Upper lobe of left lung (tissue), 6 donors: Measurements from ENCODE around the gene TPGS2. TPM values are rescaled to one million over a fixed set of nuclear protein-coding genes. Genes with fewer than 3 reads are reported as not detected.

Source experiments
- ATAC-seq, 2 donors: fragments of 200-7000 bp; cut with Tn5 transposase; one replicate each; pipeline ENCODE4 v1.9.1; 2022; ENCODE audit warnings: mild to moderate bottlenecking in 2 of 2, moderate library complexity in 2 of 2; ENCODE audit not compliant: low FRiP score in 2 of 2
- DNase-seq, 2 donors: peaks; one replicate each; pipeline ENCODE4 v3.0.0-alpha.2; 2019 to 2020
- H3K27ac ChIP-seq, 4 donors: fragments of 200-600 bp; sonication (generic); one replicate each; pipeline ENCODE4 v1.5.1; 2016 to 2019
- H3K27me3 ChIP-seq, 4 donors: fragments of 200-600 bp; sonication (generic); one replicate each; pipeline ENCODE4 v1.5.1; 2017 to 2019
- H3K36me3 ChIP-seq, 4 donors: fragments of 200-600 bp; sonication (generic); one replicate each; pipeline ENCODE4 v1.5.1; 2016 to 2019
- H3K4me1 ChIP-seq, 4 donors: fragments of 200-600 bp; sonication (generic); one replicate each; pipeline ENCODE4 v1.5.1; 2018 to 2019
- H3K4me3 ChIP-seq, 4 donors: fragments of 200-600 bp; sonication (generic); one replicate each; pipeline ENCODE4 v1.5.1; 2017 to 2019; ENCODE audit warnings: mild to moderate bottlenecking in 2 of 4, moderate library complexity in 1 of 4
- H3K9me3 ChIP-seq, 4 donors: fragments of 200-600 bp; sonication (generic); one replicate each; pipeline ENCODE4 v1.5.1; 2018 to 2019
- EP300 ChIP-seq, 4 donors: sonication (generic); formaldehyde crosslinking; IDR thresholded peaks; one replicate each; pipeline ENCODE4 v1.5.1; 2017; ENCODE audit warnings: antibody characterized with exemption in 4 of 4, control low read depth in 2 of 4
- POLR2A ChIP-seq, 4 donors: fragments of 450-650 bp; IDR thresholded peaks; one replicate each; pipeline ENCODE4 v1.5.1; 2016 to 2017; ENCODE audit warnings: antibody characterized with exemption in 4 of 4, mild to moderate bottlenecking in 2 of 4
- POLR2AphosphoS5 ChIP-seq, 2 donors: sonication (generic); formaldehyde crosslinking; IDR thresholded peaks; one replicate each; pipeline ENCODE4 v1.5.1; 2017; ENCODE audit warnings: antibody characterized with exemption in 2 of 2
- WGBS, 2 donors: methylation state at CpG; one replicate each; pipeline ENCODE4 v1.1.5; 2017 to 2018; 5-methylcytosine and 5-hydroxymethylcytosine counted together
- total RNA-seq, 6 donors: library from RNA; depleted of rRNA in 4 of 6; stranded (reverse); fragments of >200 nt in 4 of 6; gene quantifications; one replicate each; pipeline versions ENCODE4 v1.1.0 to v1.2.1, GENCODE V29; 2016 to 2021
- TF ChIP-seq, protein P1 (sequence below), 6 experiments: fragments of 450-650 bp in 4 of 6; fragments of 200-600 bp in 2 of 6; sonication (generic) in 2 of 6; IDR thresholded peaks; one replicate each; pipeline ENCODE4 v1.5.1; 2016 to 2019; ENCODE audit warnings: antibody characterized with exemption in 6 of 6
- donor health status: DM: no; HTN: no; CAD: no; lungs with moderate emphysema.
- donor health status: DM: no; HTN: yes; CAD: no; lungs with severe emphysema.

Gene TPGS2
- total RNA-seq, 6 donors from 2014 or later = 63.6 to 133 (median 94.9) TPM

DNA sequence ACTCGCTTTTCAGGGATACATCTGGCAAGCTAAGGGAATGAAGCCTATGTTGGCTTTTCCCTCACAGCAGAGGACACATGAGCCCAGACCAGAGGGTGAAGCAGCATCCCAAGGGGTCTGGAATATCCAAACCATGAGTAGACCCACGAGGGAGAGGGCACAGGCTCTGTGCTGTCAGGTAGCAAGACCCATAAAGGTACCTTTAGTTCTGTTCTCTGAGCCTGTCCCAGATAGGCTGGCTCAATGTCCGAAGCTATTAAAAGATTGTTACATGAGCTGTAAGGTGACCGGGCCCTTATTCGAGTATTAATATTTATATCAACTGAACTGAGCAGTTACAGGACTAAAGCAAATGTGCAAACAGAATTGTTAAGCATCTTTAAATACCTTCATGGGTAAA is 52.2 kb downstream of the TPGS2 start:
- TF ChIP-seq POLR2AphosphoS5 (IDR thresholded peaks at IDR 0.05) = no peak
- TF ChIP-seq EP300 (IDR thresholded peaks at IDR 0.05) = no peak
- TF ChIP-seq POLR2A (IDR thresholded peaks at IDR 0.05) = no peak
- TF ChIP-seq, protein P1, sequence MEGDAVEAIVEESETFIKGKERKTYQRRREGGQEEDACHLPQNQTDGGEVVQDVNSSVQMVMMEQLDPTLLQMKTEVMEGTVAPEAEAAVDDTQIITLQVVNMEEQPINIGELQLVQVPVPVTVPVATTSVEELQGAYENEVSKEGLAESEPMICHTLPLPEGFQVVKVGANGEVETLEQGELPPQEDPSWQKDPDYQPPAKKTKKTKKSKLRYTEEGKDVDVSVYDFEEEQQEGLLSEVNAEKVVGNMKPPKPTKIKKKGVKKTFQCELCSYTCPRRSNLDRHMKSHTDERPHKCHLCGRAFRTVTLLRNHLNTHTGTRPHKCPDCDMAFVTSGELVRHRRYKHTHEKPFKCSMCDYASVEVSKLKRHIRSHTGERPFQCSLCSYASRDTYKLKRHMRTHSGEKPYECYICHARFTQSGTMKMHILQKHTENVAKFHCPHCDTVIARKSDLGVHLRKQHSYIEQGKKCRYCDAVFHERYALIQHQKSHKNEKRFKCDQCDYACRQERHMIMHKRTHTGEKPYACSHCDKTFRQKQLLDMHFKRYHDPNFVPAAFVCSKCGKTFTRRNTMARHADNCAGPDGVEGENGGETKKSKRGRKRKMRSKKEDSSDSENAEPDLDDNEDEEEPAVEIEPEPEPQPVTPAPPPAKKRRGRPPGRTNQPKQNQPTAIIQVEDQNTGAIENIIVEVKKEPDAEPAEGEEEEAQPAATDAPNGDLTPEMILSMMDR (IDR thresholded peaks at IDR 0.05) = no peak
- H3K4me3 ChIP-seq = no peak overlapping the region
- 95 to 96% methylated on average over 5 of the region's 5 CpGs for WGBS, 2 donors
- no peak for ATAC-seq
- DNase-seq = no peak
- no peaks in the 10 kb centered on the region for H3K9me3 ChIP-seq
- H3K36me3 ChIP-seq = peaks cover 0 to 4% (median 0%) of the 10 kb centered on the region in 4 donors
- H3K27ac ChIP-seq = no peak overlapping the region
- H3K4me1 ChIP-seq = no peaks in the 10 kb centered on the region
- H3K27me3 ChIP-seq = no peaks in the 10 kb centered on the region

GRCh38 chr18:36775396-36775795 is 53.4 kb downstream of the TPGS2 start:
- H3K27ac ChIP-seq = no peak overlapping the region
- no peak overlapping the region for H3K4me3 ChIP-seq
- ATAC-seq (no peak), DNase-seq (no peak)
- no peaks in the 10 kb centered on the region for H3K27me3 ChIP-seq
- no peaks in the 10 kb centered on the region for H3K36me3 ChIP-seq
- WGBS, 2 donors = 86 to 96% methylated on average over 4 of the region's 4 CpGs
- H3K4me1 ChIP-seq = no peaks in the 10 kb centered on the region
- no peaks in the 10 kb centered on the region for H3K9me3 ChIP-seq
- TF ChIP-seq, protein P1 (IDR thresholded peaks at IDR 0.05) = no peak

DNA sequence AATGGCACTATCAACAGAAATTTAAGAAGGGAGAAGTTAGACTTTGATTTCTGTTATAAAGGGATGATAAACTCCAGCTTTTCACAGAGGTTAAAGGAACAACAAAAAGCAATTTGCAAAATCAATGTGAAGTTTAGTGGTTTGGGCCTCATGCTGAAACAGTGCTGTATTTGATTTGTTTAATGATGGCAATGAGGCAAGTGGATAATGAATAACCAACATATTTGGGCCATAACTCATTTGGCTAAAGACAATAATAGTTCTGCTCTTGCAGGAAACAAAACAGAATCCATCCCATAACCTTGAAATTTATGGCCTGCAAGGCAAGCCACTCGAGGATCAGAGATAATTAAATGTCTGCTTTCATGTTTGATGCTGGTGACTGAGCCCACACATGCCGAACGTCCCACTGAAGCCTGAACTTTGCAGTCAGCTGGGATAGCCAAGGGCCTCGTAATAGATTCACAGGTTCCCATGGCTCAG is 56.5 kb downstream of the TPGS2 start:
- no peak for TF ChIP-seq POLR2A (IDR thresholded peaks at IDR 0.05)
- no peak for TF ChIP-seq POLR2AphosphoS5 (IDR thresholded peaks at IDR 0.05)
- no peak for TF ChIP-seq EP300 (IDR thresholded peaks at IDR 0.05)
- TF ChIP-seq, protein P1 (IDR thresholded peaks at IDR 0.05) = no peak
- Histone ChIP-seq H3K27me3 (no peaks in the 10 kb centered on the region), H3K9me3 (no peaks in the 10 kb centered on the region), H3K36me3 (no peaks in the 10 kb centered on the region), H3K4me3 (no peak overlapping the region), H3K4me1 (peaks cover 0 to 2% (median 0%) of the 10 kb centered on the region in 4 donors), H3K27ac (no peak overlapping the region)
- WGBS, 2 donors = 84 to 87% methylated on average over 4 of the region's 4 CpGs
- ATAC-seq (no peak), DNase-seq (no peak)

DNA sequence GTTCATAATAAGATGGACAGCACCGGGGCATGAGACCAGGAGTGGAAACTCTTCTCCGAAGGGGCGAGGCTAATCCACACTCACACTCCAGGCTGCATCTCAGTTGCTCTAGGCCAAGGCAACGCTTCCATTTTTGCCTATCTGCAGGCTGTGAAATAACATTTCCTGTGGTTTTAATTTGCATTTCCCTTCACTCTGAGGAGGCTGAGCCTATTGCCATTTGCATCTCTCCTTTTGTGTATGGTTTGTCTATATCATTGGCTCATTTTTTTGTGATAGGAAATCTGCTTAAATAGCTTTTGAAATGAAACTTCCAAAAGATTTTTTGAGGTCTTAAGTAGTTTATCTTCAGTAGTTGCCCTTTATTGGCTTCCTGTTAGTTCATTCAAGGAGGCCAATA is 57.6 kb downstream of the TPGS2 start:
- Histone ChIP-seq H3K27me3 (no peaks in the 10 kb centered on the region), H3K9me3 (no peaks in the 10 kb centered on the region), H3K4me3 (no peak overlapping the region), H3K36me3 (no peaks in the 10 kb centered on the region), H3K4me1 (peaks cover 0 to 2% (median 0%) of the 10 kb centered on the region in 4 donors), H3K27ac (no peak overlapping the region)
- WGBS, 2 donors = 77 to 94% methylated on average over 4 of the region's 4 CpGs
- ATAC-seq (no peak), DNase-seq (no peak)
- TF ChIP-seq POLR2AphosphoS5 (IDR thresholded peaks at IDR 0.05) = no peak
- no peak for TF ChIP-seq EP300 (IDR thresholded peaks at IDR 0.05)
- TF ChIP-seq POLR2A (IDR thresholded peaks at IDR 0.05) = no peak
- TF ChIP-seq, protein P1 (IDR thresholded peaks at IDR 0.05) = no peak

DNA sequence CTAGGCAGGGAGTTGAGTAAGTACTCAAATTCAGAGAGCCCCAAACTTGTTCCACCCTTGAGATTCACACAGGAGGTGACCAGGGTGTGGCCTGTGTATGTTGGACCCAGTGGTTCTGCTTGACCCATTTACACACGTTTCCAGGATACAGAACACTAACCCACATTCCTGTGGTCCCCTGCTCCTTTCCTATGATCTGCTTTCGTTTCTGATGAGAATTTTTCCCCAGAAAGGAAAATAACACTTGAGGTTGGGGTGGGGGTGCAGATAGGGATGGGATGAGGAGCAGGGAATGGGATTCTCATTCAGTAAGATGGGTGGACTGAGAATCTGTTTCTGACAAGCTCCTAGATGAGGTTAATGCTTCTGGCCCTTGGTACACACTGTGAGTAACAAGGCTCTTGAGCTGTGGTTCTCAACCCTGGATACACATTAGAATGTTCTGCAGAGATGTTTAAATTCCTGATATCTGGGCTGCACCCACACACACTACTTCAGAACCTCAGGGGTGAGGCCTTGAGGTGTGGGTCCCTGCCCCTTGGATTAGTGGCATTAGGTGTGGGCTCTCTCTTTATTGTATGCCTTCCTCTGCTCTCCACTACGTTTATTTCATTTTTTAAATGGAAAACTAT is 58.4 kb downstream of the TPGS2 start:
- TF ChIP-seq POLR2AphosphoS5 (IDR thresholded peaks at IDR 0.05) (no peak), EP300 (IDR thresholded peaks at IDR 0.05) (no peak), POLR2A (IDR thresholded peaks at IDR 0.05) (no peak)
- TF ChIP-seq, protein P1 (IDR thresholded peaks at IDR 0.05) = no peak
- Histone ChIP-seq H3K36me3 (no peaks in the 10 kb centered on the region), H3K27me3 (no peaks in the 10 kb centered on the region), H3K4me3 (no peak overlapping the region), H3K9me3 (no peaks in the 10 kb centered on the region), H3K27ac (peak overlapping the region in 3 of 4 donors; percentile 11 to 43 (median 30)), H3K4me1 (peaks cover 0 to 2% (median 0%) of the 10 kb centered on the region in 4 donors)
- DNase-seq (no peak), ATAC-seq (peak; percentile 24 to 71)
- WGBS, 2 donors = 60 to 62% methylated on average over 3 of the region's 3 CpGs
